NCI-H2227 (cell line): ENCODE results near the gene CHRM5.
"Not testable (repeated sequence)": the region's sequence is repeated elsewhere in the genome, so short reads cannot be mapped to it uniquely, and the experiment has no call there.

ENCODE experiments used
- DNase-seq: peaks from one replicate; lab custom pipeline; 2025; ENCODE audit not compliant: unreplicated experiment; lab: John Stamatoyannopoulos, UW

CHRM5 gene

GRCh38 chr15:34038871-34039789 lies 70.8 kb downstream of the CHRM5 start, which contains the start of gene AVEN:
AVEN (minus strand) TSS chr15:34039204; CDS start chr15:34039046, 158 bp downstream.
- DNase-seq: peak; percentile 62

GRCh38 chr15:34039790-34040113 lies 71.5 kb downstream of the CHRM5 start:
- DNase-seq: no peak

GRCh38 chr15:34043391-34043790 lies 75.1 kb downstream of the CHRM5 start:
- no peak for DNase-seq

- DNase-seq: no peak
These were observed 75.5 kb downstream of the CHRM5 start for GRCh38 chr15:34043813-34044212.

GRCh38 chr15:34046471-34047145 lies 78.3 kb downstream of the CHRM5 start:
- DNase-seq: no peak

GRCh38 chr15:34047893-34048775 lies 79.8 kb downstream of the CHRM5 start:
- DNase-seq: no peak

GRCh38 chr15:34049112-34049511 lies 80.8 kb downstream of the CHRM5 start:
- no peak for DNase-seq

GRCh38 chr15:34050385-34050784 lies 82.1 kb downstream of the CHRM5 start:
- DNase-seq: not testable (repeated sequence)

- DNase-seq: no peak
These were observed 85.9 kb downstream of the CHRM5 start for GRCh38 chr15:34054081-34054707.

- DNase-seq: no peak
These were observed 87.7 kb downstream of the CHRM5 start for GRCh38 chr15:34055868-34056595.

GRCh38 chr15:34056911-34057310 lies 88.6 kb downstream of the CHRM5 start:
- DNase-seq: no peak

GRCh38 chr15:34059476-34059875 lies 91.2 kb downstream of the CHRM5 start:
- DNase-seq: no peak

- DNase-seq: no peak
These were observed 91.6 kb downstream of the CHRM5 start for GRCh38 chr15:34059946-34060345.

- no peak for DNase-seq
These were observed 96.1 kb downstream of the CHRM5 start for GRCh38 chr15:34064438-34064837.

- DNase-seq: no peak
These were observed 97.0 kb downstream of the CHRM5 start for GRCh38 chr15:34065261-34065660.

- DNase-seq: no peak
These were observed 97.6 kb downstream of the CHRM5 start for GRCh38 chr15:34065941-34066340.

- no peak for DNase-seq
These were observed 101.7 kb downstream of the CHRM5 start for GRCh38 chr15:34070003-34070402.

GRCh38 chr15:34076785-34077184 lies 108.5 kb downstream of the CHRM5 start:
- no peak for DNase-seq

- DNase-seq: no peak
These were observed 110.6 kb downstream of the CHRM5 start for GRCh38 chr15:34078900-34079299.

GRCh38 chr15:34079904-34080303 lies 111.6 kb downstream of the CHRM5 start:
- DNase-seq: no peak
